ENCODE results near the gene GDF15.
A peak's percentile ranks its signal among the peaks of the same experiment; 100 is the strongest.
"Not testable (repeated sequence)": the region's sequence is repeated elsewhere in the genome, so short reads cannot be mapped to it uniquely, and the experiment has no call there.

GDF15 gene

DNA sequence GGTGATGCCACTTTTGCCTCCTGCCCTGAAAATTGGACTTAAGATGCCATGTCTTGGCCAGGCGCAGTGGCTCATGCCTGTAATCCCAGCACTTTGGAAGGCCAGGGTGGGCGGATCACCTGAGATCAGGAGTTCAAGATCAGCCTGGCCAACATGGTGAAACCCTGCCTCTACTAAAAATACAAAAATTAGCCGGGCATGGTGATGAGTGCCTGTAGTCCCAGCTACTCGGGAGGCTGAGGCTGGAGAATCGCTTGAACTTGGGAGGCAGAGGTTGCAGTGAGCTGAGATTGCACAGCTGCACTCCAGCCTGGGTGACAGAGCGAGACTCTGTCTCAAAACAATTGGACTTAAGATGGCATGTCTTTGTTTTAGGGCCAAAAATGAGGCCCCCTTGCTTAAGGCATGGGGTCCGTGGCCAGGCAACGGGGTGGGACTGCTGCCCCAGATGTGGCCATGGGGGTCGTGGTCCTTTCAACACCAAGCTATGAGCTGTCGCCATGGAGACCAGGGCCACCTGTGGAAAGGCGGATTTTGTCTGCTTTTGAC, 21.6 kb upstream of the GDF15 start:
- not testable (repeated sequence) for DNase-seq (ENCODE audit: low read depth)

DNA sequence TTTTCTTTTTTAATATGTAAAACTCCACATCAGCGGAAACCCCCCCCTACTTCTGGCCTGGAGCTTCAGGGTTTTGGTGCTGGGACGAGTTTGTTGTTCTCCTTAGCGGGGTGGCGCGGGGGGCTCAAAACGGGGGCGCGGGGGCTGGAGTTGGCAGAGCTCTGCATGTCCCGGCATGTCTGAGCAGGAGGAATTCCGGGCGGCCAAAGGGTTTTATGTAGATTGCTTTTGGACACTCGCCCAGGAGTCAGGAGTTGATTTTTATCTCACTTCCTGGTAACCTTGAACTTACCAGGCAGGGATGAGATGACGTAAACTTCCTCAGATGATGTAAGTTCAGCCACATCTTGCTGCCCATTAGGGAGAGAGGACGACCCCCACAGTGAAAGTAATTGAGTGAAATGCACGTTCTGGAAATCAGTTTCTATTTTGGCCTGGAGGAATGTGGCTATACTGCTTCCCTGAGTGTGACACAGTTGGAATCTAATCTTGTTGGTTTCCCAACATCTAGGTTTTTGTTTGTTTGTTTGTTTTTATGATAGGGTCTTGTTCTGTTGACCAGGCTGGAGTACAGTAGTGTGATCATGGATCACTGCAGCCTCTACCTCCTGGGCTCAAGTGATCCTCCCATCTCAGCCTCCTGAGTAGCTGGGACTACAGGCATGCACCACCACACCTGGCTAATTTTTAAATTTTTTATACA, 21.0 kb upstream of the GDF15 start:
- no peak for DNase-seq (ENCODE audit: low read depth)

- no peak for DNase-seq (ENCODE audit: low read depth)
Measured at GRCh38 chr19:18366021-18366435, 19.9 kb upstream of the GDF15 start.

- DNase-seq (ENCODE audit: low read depth): no peak
Measured at GRCh38 chr19:18368504-18369222, 17.3 kb upstream of the GDF15 start.

DNA sequence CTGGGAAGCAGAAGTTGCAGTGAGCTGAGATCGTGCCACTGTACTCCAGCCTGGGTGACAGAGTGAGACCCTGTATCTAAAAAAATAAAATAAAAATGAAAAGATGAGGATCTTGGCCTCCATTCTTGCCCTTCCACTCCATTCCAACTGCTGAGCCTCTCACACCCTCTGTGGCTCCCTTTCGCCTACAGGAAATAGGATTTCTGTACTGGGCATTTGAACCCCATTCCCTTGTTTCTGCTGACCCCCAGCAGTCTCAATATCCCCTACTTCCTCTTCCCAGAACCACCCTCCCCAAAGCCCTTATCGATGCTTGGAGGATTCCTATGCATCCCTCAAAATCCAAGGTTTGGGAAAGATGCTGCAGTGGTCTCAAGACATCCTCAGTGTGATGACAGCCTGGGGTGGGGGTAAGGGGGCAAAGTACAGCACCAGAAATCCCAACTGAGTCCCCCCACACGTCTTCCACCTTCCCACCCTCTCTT, 12.5 kb upstream of the GDF15 start:
- DNase-seq (ENCODE audit: low read depth): no peak

DNA sequence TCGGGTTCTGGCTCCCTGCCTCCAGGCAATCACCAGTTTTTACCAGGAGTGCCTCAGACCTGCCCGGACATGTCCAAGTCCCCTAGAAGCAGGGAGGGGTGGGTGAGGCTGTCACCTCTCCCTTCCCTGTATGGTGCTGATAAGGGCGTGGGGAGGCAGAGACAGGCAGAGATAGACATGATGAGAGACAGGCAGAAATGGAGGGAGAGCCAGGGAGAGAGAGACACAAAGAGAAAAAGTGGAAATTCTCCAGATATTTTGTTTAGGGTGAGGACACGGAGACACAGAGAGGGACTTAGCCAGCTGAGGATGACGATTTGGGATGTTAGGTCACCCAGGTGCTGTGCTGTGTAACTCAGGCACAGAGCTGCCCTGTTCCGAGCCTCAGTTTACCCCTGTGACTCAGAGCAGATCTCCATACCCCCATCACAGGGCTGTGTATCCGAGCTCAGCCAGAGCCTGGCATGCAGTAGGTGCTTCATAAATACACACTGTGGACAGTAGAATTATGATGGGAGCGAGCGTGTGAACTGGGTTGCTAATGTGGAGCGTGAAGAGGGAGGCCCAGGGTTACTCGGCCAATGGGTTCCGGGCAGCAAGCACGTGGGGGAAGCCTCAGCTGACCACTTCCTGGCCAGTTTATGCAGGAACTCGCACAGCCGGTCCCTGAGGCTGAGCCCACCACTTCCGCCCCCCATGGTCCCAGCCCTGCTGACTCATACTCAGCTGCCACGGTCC, 11.9 kb upstream of the GDF15 start:
- DNase-seq (ENCODE audit: low read depth): peak; percentile 14

GRCh38 chr19:18377026-18377425, 8.9 kb upstream of the GDF15 start:
- DNase-seq (ENCODE audit: low read depth): no peak

- DNase-seq (ENCODE audit: low read depth): no peak
Measured at GRCh38 chr19:18379803-18380747, 5.9 kb upstream of the GDF15 start.

DNA sequence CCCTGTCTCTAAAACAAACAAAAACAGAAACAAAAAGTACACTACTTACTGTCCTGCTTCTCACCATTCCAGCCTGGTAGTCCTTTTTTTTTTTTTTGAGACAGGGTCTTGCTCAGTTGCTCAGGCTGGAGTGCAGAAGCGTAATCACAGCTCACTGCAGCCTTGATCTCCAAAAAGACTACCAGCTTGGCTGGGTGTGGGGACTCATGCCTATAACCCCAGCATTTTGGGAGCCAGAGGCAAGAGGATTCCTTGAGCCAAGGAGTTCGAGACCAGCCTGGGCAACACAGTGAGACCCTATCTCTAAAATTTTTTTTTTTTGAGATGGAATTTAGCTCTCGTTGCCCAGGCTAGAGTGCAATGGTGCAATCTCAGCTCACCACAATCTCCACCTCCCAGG, 5.1 kb upstream of the GDF15 start:
- DNase-seq (ENCODE audit: low read depth): no peak

- not testable (repeated sequence) for DNase-seq (ENCODE audit: low read depth)
Measured at GRCh38 chr19:18383622-18384021, 2.3 kb upstream of the GDF15 start.

DNA sequence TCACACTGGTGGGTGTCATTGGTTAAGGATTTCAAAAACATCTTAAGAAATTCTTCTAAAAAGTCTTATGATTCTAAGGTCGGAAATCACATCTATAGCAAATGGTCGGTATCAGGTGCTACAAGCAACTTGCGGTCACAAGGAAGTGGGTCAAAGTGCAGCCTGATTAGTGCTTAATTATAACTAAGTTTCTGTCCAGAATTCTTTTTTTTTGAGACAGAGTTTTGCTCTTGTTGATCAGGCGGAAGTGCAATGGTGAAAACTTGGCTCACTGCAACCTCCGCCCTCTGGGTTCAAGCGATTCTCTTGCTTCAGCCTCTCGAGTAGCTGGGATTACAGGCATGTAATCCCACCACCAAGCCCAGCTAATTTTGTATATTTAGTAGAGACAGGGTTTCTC, 1.2 kb upstream of the GDF15 start:
- DNase-seq (ENCODE audit: low read depth): no peak

GRCh38 chr19:18385359-18385674, 641 bp upstream of the GDF15 start:
- no peak for DNase-seq (ENCODE audit: low read depth)

DNA sequence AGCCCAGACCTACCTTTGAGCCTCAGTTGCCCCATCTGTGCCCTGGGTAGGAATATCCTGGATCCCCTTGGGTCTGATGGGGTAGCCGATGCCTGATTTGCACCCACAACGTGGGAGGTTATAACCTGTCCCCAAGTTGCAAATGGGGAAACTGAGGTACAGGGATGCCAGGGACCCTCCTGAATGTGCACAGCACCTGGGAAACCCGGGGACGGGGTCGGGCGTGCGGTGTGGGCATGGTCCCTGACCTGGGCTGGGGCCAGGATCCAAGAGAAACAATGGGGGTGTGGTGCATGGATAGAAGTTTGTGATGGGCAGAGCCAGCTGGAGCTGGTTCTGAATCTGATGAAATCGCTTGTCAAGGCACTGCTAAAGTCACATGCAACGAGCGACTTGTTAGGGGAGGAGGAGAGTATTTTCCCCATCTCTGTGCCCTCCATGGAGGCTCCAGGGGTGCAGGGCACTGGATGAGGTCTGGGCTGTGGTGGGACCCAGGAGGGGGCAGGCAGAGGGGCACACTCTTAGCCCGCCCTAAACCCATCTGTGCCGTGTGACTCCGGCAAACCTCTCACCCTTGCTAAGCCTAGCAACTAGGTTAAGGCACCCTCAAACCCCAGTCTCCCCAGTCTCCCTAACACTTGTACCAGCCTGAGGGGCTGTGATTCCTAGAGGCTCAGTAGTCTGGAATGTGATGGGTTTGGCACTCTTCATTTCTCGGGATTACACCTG, 749 bp downstream of the GDF15 start:
- no peak for DNase-seq (ENCODE audit: low read depth)

GRCh38 chr19:18388100-18388959, 2.4 kb downstream of the GDF15 start:
- DNase-seq (ENCODE audit: low read depth): peak; percentile 76

DNA sequence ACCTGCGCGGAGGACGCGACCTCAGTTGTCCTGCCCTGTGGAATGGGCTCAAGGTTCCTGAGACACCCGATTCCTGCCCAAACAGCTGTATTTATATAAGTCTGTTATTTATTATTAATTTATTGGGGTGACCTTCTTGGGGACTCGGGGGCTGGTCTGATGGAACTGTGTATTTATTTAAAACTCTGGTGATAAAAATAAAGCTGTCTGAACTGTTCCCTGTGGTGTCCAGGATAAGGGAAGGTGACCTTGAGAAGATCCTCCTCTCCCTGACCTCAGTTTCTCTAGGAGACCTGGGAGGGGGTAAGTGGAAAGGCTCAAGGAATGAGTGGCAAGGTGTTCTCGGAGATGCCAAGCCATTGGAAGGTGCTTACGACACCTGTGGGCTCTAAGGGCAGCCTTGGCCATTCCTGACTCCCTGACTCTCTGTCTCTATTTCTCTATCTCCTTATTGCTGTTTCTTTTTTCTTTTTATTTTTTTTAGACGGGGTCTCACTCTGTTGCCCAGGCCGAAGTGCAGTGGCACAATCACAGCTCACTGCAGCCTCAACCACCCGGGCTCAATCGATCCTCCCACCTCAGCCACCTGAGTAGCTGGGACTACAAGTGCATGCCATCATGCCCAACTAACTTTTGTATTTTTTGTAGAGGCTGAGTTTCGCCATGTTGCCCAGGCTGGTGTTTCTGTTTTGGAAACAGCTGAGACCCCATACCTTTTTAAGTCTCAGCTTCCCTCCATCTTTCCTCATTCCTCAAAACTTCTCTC, 3.2 kb downstream of the GDF15 start:
- DNase-seq (ENCODE audit: low read depth): no peak

- DNase-seq (ENCODE audit: low read depth): no peak
Measured at GRCh38 chr19:18389726-18390064, 3.7 kb downstream of the GDF15 start.

- no peak for DNase-seq (ENCODE audit: low read depth)
Measured at GRCh38 chr19:18390065-18390907, 4.3 kb downstream of the GDF15 start.

- no peak for DNase-seq (ENCODE audit: low read depth)
Measured at GRCh38 chr19:18391509-18392075, 5.6 kb downstream of the GDF15 start.

Measured in stimulated activated CD8-positive, alpha-beta memory T cell treated with anti-CD3 and anti-CD28 coated beads, Interleukin-15, amount 100 ng/mL, for 24 hours (primary cell).